Measurements from ENCODE around the gene ASPHD2. TPM values are rescaled to one million over a fixed set of nuclear protein-coding genes. Genes with fewer than 3 reads are reported as not detected.

The ASPHD2 gene
- total RNA-seq, 1 experiment from 2014 or later: 1.4 TPM

- Histone ChIP-seq H3K36me3 (ENCODE audit: insufficient read depth, low read length, poor library complexity, severe bottlenecking) (peaks cover 15% of the 10 kb centered on the region), H3K4me3 (ENCODE audit: low read depth, low read length, poor library complexity, severe bottlenecking) (no peak overlapping the region), H3K27ac (ENCODE audit: low read depth, low read length, poor library complexity, severe bottlenecking) (no peak overlapping the region), H3K9me3 (ENCODE audit: low read depth, low read length, poor library complexity, severe bottlenecking) (no peaks in the 10 kb centered on the region), H3K4me1 (ENCODE audit: insufficient read depth, low read length, poor library complexity, severe bottlenecking) (peaks cover 11% of the 10 kb centered on the region), H3K27me3 (replicated peaks; ENCODE audit: insufficient read depth, low read depth, low read length, poor library complexity) (no peaks in the 10 kb centered on the region)
- no peak for DNase-seq (ENCODE audit: low spot score)
- BruUV-seq (replicated peaks): no TSS peak
- POLR2A ChIA-PET (ENCODE audit: low non-redundant PET): no interaction called here
- CTCF ChIA-PET: no interaction called here
- no peak for TF ChIP-seq EZH2 (IDR thresholded peaks at IDR 0.05; ENCODE audit: borderline replicate concordance, low read depth, low read length, poor library complexity, severe bottlenecking)
- no peak for TF ChIP-seq CTCF (conservative IDR thresholded peaks at IDR 0.05; ENCODE audit: low read depth, low read length)
- intact Hi-C loops (cut with micrococcal nuclease; ENCODE audit: unreplicated experiment): no loop called here
Observed at GRCh38 chr22:26447584-26448329, 18.7 kb downstream of the ASPHD2 start.

- Histone ChIP-seq H3K27ac (ENCODE audit: low read depth, low read length, poor library complexity, severe bottlenecking) (no peak overlapping the region), H3K36me3 (ENCODE audit: insufficient read depth, low read length, poor library complexity, severe bottlenecking) (peaks cover 20% of the 10 kb centered on the region), H3K9me3 (ENCODE audit: low read depth, low read length, poor library complexity, severe bottlenecking) (no peaks in the 10 kb centered on the region), H3K4me3 (ENCODE audit: low read depth, low read length, poor library complexity, severe bottlenecking) (no peak overlapping the region), H3K27me3 (replicated peaks; ENCODE audit: insufficient read depth, low read depth, low read length, poor library complexity) (no peaks in the 10 kb centered on the region), H3K4me1 (ENCODE audit: insufficient read depth, low read length, poor library complexity, severe bottlenecking) (peaks cover 11% of the 10 kb centered on the region)
- intact Hi-C loops (cut with micrococcal nuclease; ENCODE audit: unreplicated experiment): no loop called here
- POLR2A ChIA-PET (ENCODE audit: low non-redundant PET): no interaction called here
- no TSS peak for BruUV-seq (replicated peaks)
- TF ChIP-seq EZH2 (IDR thresholded peaks at IDR 0.05; ENCODE audit: borderline replicate concordance, low read depth, low read length, poor library complexity, severe bottlenecking) (no peak), CTCF (conservative IDR thresholded peaks at IDR 0.05; ENCODE audit: low read depth, low read length) (no peak)
- no peak for DNase-seq (ENCODE audit: low spot score)
- CTCF ChIA-PET: no interaction called here
Observed at GRCh38 chr22:26448334-26448733, 19.3 kb downstream of the ASPHD2 start.

GRCh38 chr22:26448941-26449340, 19.9 kb downstream of the ASPHD2 start:
- BruUV-seq (replicated peaks): no TSS peak
- CTCF ChIA-PET: no interaction called here
- POLR2A ChIA-PET (ENCODE audit: low non-redundant PET): no interaction called here

More at GRCh38 chr22:26448941-26449340, 19.9 kb downstream of the ASPHD2 start:
- no peak overlapping the region for H3K4me3 ChIP-seq (ENCODE audit: low read depth, low read length, poor library complexity, severe bottlenecking)
- no peaks in the 10 kb centered on the region for H3K9me3 ChIP-seq (ENCODE audit: low read depth, low read length, poor library complexity, severe bottlenecking)
- H3K36me3 ChIP-seq (ENCODE audit: insufficient read depth, low read length, poor library complexity, severe bottlenecking): peaks cover 24% of the 10 kb centered on the region
- TF ChIP-seq CTCF (conservative IDR thresholded peaks at IDR 0.05; ENCODE audit: low read depth, low read length) (no peak), EZH2 (IDR thresholded peaks at IDR 0.05; ENCODE audit: borderline replicate concordance, low read depth, low read length, poor library complexity, severe bottlenecking) (no peak)
- no peak overlapping the region for H3K27ac ChIP-seq (ENCODE audit: low read depth, low read length, poor library complexity, severe bottlenecking)
- intact Hi-C loops (cut with micrococcal nuclease; ENCODE audit: unreplicated experiment): no loop called here
- H3K4me1 ChIP-seq (ENCODE audit: insufficient read depth, low read length, poor library complexity, severe bottlenecking): peaks cover 11% of the 10 kb centered on the region
- no peaks in the 10 kb centered on the region for H3K27me3 ChIP-seq (replicated peaks; ENCODE audit: insufficient read depth, low read depth, low read length, poor library complexity)
- no peak for DNase-seq (ENCODE audit: low spot score)
